ENCODE results near the gene UPB1.

GRCh38 chr22:24465975-24466374 is 29.2 kb upstream of the UPB1 start:
- TF ChIP-seq CTCF (conservative IDR thresholded peaks at IDR 0.05; ENCODE audit: low read depth in 2 of 2) = no peak
- no peak for TF ChIP-seq POLR2AphosphoS5 (IDR thresholded peaks at IDR 0.05; ENCODE audit: low read depth)
- no peak for TF ChIP-seq STAT1 (IDR thresholded peaks at IDR 0.05; ENCODE audit: unreplicated experiment)
- TF ChIP-seq EZH2phosphoT487 (IDR thresholded peaks at IDR 0.05; ENCODE audit: unreplicated experiment) = no peak
- no peak for TF ChIP-seq EZH2 (IDR thresholded peaks at IDR 0.05; ENCODE audit: low read depth, unreplicated experiment)
